Sigmoid colon (tissue), 7 donors: ENCODE measurements around the gene MCTP1. TPM values are rescaled to one million over a fixed set of nuclear protein-coding genes. Genes with fewer than 3 reads are reported as not detected.

Experiments
- DNase-seq: peaks from one replicate; pipeline ENCODE4 v3.0.0-alpha.2; 2019
- H3K27ac ChIP-seq, 4 donors: fragments of 200-600 bp; sonication (generic); one replicate each; pipeline ENCODE4 v1.5.1; 2016 to 2019; ENCODE audit warnings: mild to moderate bottlenecking in 1 of 4
- H3K27me3 ChIP-seq, 3 donors: fragments of 200-600 bp; sonication (generic); one replicate each; pipeline ENCODE4 v1.5.1; 2019; ENCODE audit warnings: mild to moderate bottlenecking in 1 of 3
- H3K36me3 ChIP-seq, 4 donors: fragments of 200-600 bp; sonication (generic); one replicate each; pipeline ENCODE4 v1.5.1; 2016 to 2019
- H3K4me1 ChIP-seq, 4 donors: fragments of 200-600 bp; sonication (generic); one replicate each; pipeline ENCODE4 v1.5.1; 2017 to 2019
- H3K4me3 ChIP-seq, 4 donors: fragments of 200-600 bp; sonication (generic); one replicate each; pipeline ENCODE4 v1.5.1; 2017 to 2019; ENCODE audit warnings: mild to moderate bottlenecking in 2 of 4, moderate library complexity in 1 of 4
- H3K9me3 ChIP-seq, 4 donors: fragments of 200-600 bp in 3 of 4; sonication (generic) in 3 of 4; one replicate each; pipeline versions ENCODE4 v1.5.1 to v1.6.1; 2013 to 2019
- CTCF ChIP-seq, 4 experiments: fragments of 450-650 bp in 3 of 4; fragments of 200-600 bp in 1 of 4; IDR thresholded peaks; one replicate each; pipeline ENCODE4 v1.5.1; 2016 to 2019; ENCODE audit warnings: antibody characterized with exemption in 4 of 4, mild to moderate bottlenecking in 3 of 4, moderate library complexity in 2 of 4
- EP300 ChIP-seq, 4 donors: sonication (generic); formaldehyde crosslinking; IDR thresholded peaks; one replicate each; pipeline ENCODE4 v1.6.1; 2017; ENCODE audit warnings: antibody characterized with exemption in 4 of 4
- POLR2A ChIP-seq, 2 donors: fragments of 450-650 bp; IDR thresholded peaks; one replicate each; pipeline ENCODE4 v1.6.1; 2016; ENCODE audit warnings: antibody characterized with exemption in 2 of 2, mild to moderate bottlenecking in 2 of 2, moderate library complexity in 2 of 2
- POLR2AphosphoS5 ChIP-seq, 4 donors: sonication (generic); formaldehyde crosslinking; IDR thresholded peaks; one replicate each; pipeline ENCODE4 v1.6.1; 2017; ENCODE audit warnings: antibody characterized with exemption in 4 of 4
- WGBS, 2 donors: extraction: QIAGEN DNeasy Blood & Tissue Kit; methylation state at CpG; one replicate each; pipeline ENCODE4 v1.1.7; 2013; 5-methylcytosine and 5-hydroxymethylcytosine counted together
- intact Hi-C: fragments of 100-400 bp; cut with DNase I; formaldehyde crosslinking; loops from one replicate; pipeline ENCODE4 v1.15.1; 2023
- polyA plus RNA-seq, 3 donors: library from polyadenylated mRNA; stranded (reverse); fragments of 200-250 nt; gene quantifications; one replicate each; pipeline ENCODE4 v1.2.3, GENCODE V29; 2013
- total RNA-seq, 4 donors: library from RNA; depleted of rRNA; stranded (reverse); fragments of >200 nt; gene quantifications; one replicate each; pipeline ENCODE4 v1.1.0, GENCODE V29; 2016
- donor health status: healthy with polysubstance abuse.
- donor health status: Bipolar disorder and iron deficiency.
- donor health status: healthy.

Gene MCTP1
- total and polyA plus RNA-seq, 7 donors: 2.1 to 20.5 (median 12.5) TPM

GRCh38 chr5:94682814-94683520 is 601.9 kb downstream of the MCTP1 start:
- intact Hi-C loops: no loop called here
- no peaks in the 10 kb centered on the region for H3K9me3 ChIP-seq
- no peak overlapping the region for H3K4me3 ChIP-seq
- H3K27ac ChIP-seq: no peak overlapping the region
- TF ChIP-seq CTCF (IDR thresholded peaks at IDR 0.05): no peak
- DNase-seq: no peak
- no peaks in the 10 kb centered on the region for H3K4me1 ChIP-seq
- H3K36me3 ChIP-seq: peaks cover 0 to 7% (median 0%) of the 10 kb centered on the region in 4 donors
- H3K27me3 ChIP-seq: no peaks in the 10 kb centered on the region
- 80 to 81% methylated on average over 5 of the region's 5 CpGs for WGBS, 2 donors

DNA sequence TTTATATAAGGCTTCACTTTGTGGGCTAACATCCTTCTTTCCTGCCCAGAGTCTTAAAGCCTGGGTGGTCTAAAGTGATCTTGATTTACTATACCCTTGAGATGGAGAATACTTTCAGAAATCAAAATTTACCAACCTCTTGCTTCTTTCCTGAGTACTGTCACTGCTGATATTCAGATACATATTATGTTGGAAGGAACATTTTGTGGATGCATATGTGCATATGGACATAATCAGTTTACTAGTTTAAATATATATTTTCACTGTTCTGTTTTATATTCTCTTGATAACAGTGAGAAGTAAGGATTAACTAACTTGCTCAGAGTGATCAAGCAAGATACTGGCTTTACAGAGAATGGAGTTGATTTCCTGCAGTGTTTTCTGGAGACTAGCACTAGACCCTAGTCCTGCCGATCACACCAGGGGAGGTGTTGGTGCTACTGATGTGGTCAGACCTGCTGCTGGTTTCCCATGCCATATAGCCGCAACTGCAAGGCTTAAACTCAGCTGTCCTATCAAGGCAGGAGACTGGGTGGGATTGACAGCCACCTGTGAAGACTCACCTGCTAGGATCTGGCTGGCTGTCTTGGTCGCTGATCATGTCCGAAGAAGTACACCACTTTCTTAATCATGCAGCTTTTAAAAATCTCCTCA is 608.8 kb downstream of the MCTP1 start:
- TF ChIP-seq EP300 (IDR thresholded peaks at IDR 0.05): no peak
- TF ChIP-seq POLR2AphosphoS5 (IDR thresholded peaks at IDR 0.05): no peak
- TF ChIP-seq POLR2A (IDR thresholded peaks at IDR 0.05): no peak
- TF ChIP-seq CTCF (IDR thresholded peaks at IDR 0.05): no peak
- Histone ChIP-seq H3K4me3 (no peak overlapping the region), H3K27ac (no peak overlapping the region), H3K27me3 (no peaks in the 10 kb centered on the region), H3K4me1 (peaks cover 0 to 9% (median 3%) of the 10 kb centered on the region in 4 donors), H3K9me3 (no peaks in the 10 kb centered on the region), H3K36me3 (peaks cover 0 to 12% (median 0%) of the 10 kb centered on the region in 4 donors)
- no peak for DNase-seq
- intact Hi-C loops: no loop called here
- WGBS, 2 donors: 95 to 97% methylated on average over 4 of the region's 4 CpGs

GRCh38 chr5:94674490-94675382 is 610.2 kb downstream of the MCTP1 start:
- DNase-seq: no peak
- 95 to 97% methylated on average over 1 of the region's 1 CpG for WGBS, 2 donors
- no peak overlapping the region for H3K4me3 ChIP-seq
- no peak for TF ChIP-seq CTCF (IDR thresholded peaks at IDR 0.05)
- no peak for TF ChIP-seq POLR2AphosphoS5 (IDR thresholded peaks at IDR 0.05)
- no peak for TF ChIP-seq POLR2A (IDR thresholded peaks at IDR 0.05)
- no peak for TF ChIP-seq EP300 (IDR thresholded peaks at IDR 0.05)
- no peaks in the 10 kb centered on the region for H3K27me3 ChIP-seq
- intact Hi-C loops: no loop called here
- H3K27ac ChIP-seq: no peak overlapping the region
- H3K36me3 ChIP-seq: peaks cover 0 to 5% (median 0%) of the 10 kb centered on the region in 4 donors
- no peaks in the 10 kb centered on the region for H3K9me3 ChIP-seq
- peaks cover 0 to 9% (median 3%) of the 10 kb centered on the region in 4 donors for H3K4me1 ChIP-seq

GRCh38 chr5:94672746-94673145 is 612.1 kb downstream of the MCTP1 start:
- Histone ChIP-seq H3K27me3 (no peaks in the 10 kb centered on the region), H3K4me3 (no peak overlapping the region), H3K36me3 (peaks cover 0 to 5% (median 0%) of the 10 kb centered on the region in 4 donors), H3K9me3 (no peaks in the 10 kb centered on the region), H3K27ac (no peak overlapping the region), H3K4me1 (peaks cover 0 to 9% (median 3%) of the 10 kb centered on the region in 4 donors)
- TF ChIP-seq POLR2AphosphoS5 (IDR thresholded peaks at IDR 0.05) (no peak), POLR2A (IDR thresholded peaks at IDR 0.05) (no peak), EP300 (IDR thresholded peaks at IDR 0.05) (no peak), CTCF (IDR thresholded peaks at IDR 0.05) (no peak)
- intact Hi-C loops: no loop called here
- DNase-seq: no peak
- 73 to 77% methylated on average over 1 of the region's 1 CpG for WGBS, 2 donors
